ENCODE data around the gene RGCC.
A peak's percentile ranks its signal among the peaks of the same experiment; 100 is the strongest.
"Not testable (repeated sequence)": the region's sequence is repeated elsewhere in the genome, so short reads cannot be mapped to it uniquely, and the experiment has no call there.

The RGCC gene, protein sequence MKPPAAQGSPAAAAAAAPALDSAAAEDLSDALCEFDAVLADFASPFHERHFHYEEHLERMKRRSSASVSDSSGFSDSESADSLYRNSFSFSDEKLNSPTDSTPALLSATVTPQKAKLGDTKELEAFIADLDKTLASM

DNA sequence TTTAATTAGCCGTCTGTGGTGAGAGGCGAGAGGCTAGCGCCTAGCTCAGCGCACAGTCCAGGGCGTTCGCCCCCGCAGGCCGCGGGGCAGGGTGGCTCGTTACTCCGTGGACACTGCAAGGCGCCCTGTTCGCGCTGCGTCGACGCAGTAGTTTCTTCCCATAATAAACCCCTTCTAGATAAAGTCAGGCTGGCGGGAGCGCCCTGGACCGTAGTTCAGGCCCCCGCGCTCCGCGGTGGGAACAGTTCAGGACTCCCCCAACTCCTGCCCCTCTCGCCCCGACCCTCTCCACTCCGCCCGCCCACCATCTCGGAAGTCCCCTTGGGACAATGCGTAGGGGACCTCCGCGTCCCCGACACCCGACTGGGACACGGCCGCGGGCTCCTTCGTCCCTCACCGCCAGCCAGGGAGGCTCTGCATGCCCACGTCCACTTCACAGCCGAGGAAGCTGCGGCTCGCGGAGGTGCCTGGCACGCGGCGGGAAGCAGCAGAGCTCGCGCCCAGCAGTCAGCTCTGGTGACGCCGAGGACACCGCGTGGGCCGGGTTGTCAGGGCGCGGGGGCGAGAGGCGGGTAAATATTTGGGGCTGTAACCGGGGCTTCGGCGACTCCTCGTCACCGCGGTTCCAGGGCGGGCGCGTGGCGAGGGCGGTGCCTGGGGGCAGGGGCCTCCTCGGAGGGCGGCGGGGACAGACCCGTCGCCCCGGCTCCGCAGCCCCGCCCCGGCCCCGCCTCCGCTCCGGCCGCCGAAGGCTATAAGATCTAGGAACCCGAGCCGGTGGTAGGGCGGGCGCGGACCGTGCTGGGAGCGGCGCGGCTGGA lies at the start of gene RGCC:
TSS of gene RGCC (plus strand) at position 783 of the 821 bp plus-strand sequence. CDS start 158 bp downstream, outside the sequence.
- DNase-seq (ENCODE audit: low spot score), result peak; percentile 70

DNA sequence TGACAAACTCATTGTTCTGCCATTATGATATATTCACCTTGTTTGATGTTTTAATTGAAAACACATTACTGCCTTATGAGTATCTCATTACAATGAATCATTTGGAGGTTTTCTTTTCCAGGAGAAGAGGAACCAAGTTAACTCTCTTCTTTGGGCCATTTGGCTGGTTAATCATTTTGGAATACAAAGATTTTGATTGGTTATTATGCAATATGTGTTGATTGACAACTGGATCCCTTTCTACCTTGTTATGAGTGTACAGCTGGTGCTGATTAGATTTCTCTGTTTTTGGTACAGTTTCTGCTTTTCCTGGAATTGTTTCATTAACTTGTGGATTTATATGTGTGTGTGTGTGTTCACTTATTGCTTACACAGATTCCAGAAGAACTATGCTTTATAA lies 49.2 kb upstream of the RGCC start:
- no peak for DNase-seq (ENCODE audit: low spot score)

DNA sequence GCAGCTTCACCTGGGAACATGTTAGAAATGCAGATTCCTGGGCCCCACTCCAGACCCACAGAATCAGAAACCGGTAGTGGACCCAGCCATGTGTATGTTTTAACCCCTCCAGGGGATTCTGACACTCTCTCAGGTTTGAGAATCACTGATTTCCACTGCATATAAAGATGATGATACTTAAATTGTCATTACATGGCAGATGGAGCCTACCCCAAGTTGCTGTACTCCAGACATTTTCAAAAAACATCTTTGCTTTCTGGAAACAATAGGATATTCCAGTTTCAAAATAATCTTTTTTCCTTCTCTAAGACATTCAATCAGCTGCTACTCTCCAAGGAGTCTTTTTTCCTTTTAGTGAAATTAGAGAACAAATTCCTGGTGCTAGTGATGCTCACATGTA lies 48.6 kb upstream of the RGCC start:
- DNase-seq (ENCODE audit: low spot score), result no peak

DNA sequence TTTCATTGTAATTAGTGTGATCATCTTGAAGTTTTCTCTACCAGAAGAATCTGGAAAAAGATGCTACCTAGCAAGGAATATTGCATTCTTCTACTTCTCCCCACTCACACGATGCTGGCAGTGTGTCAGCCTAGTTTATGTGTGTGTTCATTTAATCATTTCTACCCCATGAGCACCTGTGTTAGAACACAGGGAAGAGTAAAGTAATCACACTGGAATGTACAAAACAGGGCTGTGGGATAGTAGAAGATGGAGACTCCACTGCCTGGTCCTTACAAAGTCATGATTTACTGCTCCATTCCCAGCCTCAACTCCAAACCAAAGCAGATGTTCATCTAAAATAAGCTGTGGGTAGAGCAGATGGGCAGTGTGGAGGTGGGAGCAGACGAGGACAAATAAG lies 47.7 kb upstream of the RGCC start:
- no peak for DNase-seq (ENCODE audit: low spot score)

DNA sequence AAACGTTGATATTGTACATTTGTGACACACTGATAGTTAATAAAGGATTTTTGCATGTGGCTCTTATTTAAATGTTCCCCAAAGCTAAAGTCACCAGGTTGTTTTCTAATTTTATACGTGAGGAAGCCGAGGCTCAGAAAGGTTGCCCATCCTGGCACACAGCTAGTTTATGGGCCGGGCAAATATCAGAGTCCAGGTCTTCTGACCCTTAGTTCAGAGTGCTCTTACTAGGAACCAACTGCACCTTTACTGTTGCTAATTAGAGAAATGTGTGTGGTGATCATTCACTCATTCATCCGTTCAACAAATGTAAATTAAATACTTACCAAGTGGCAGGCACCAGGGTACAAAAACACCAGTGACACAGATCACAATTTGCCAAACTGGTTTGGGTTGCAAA lies 46.3 kb upstream of the RGCC start:
- no peak for DNase-seq (ENCODE audit: low spot score)

DNA sequence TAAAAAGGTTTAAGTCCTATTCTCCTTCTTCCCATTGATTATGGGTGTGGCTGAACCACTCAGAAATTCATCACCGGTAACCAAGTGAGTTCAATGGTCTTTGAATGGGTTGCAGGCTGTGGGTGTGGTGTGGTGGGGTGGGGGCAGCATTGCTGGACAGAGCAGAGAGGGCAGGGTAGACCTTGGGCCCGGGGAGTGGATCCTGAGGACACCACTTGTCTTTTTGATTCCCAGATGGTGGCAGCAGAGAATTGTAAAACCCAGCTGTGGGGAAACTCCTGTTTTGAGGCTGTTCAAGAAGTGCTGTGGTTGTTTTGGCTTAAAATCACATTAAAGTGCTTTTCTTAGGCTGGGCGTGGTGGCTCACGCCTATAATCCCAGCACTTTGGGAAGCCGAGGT lies 45.8 kb upstream of the RGCC start:
- peak; percentile 39 for DNase-seq (ENCODE audit: low spot score)

DNA sequence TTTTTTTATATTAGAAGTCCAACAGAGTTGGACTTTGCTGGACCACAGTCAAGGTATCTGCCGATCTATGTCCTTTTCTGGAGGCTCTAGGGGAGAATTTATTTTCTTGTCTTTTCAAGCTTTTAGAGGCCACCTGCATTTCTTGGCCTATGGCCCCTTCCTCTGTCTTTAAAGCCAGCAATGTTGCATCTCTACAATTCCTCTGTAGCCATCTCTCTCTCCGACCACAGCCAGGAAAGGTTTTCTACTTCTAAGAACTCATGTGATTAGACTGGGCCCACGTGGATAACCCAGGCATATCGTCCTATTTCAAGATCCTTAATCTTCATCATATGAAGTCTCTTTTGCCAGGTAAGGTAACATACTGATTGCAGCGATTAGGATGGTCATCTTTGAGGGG lies 43.5 kb upstream of the RGCC start:
- DNase-seq (ENCODE audit: low spot score), result no peak

DNA sequence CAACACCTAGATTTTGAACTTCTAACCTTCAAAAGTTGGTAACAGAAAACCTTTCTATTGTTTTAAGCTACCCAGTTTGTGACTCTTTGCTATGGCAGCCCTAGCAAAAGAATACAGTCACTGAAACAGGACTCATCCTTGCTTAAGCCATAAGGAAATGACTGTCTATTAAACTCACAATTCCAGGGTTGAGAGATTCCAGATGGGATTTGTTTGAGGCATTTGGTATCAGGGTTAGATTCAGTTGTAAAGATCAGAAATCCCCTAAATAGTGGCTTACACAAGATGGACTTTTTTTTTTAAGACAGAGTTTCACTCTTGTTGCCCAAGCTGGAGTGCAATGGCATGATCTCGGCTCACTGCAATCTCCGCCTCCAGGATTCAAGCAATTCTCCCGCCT lies 41.1 kb upstream of the RGCC start:
- no peak for DNase-seq (ENCODE audit: low spot score)

DNA sequence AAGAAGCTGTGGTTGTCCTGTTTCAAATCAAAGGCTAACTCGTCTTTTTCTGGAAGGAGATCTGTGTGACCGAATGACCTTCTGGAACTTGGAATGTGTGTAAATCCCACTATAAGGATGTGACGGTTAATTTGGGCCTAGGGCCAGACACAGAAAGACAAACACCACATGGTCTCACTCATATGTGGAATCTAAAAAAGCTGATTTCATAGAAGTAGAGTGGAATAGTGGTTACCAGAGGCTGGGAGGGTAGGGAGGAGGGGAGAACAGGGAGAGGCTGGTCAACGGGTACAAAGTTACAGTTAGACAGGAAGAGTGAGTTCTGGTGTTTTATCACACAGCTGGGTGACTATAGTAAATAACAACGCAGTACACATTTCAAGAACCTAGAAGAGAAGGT lies 39.3 kb upstream of the RGCC start:
- no peak for DNase-seq (ENCODE audit: low spot score)

DNA sequence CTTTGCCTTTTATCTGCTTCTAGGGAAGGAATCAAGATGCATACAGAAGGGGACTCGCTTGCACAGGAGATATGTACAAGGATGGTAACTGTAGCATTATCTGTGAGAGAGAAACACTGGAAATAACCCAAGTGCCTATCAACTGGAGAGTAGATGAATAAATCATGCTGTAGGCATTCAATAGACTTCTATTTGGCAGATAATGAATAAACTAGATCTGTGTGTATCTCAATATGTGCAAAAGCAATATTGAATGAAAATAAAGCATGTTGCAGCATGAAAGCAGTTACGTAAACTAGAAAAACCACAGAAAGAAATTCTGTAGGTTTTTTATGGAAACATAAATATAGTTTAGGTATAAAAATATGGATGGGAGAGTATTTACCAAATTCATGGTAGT lies 38.6 kb upstream of the RGCC start:
- DNase-seq (ENCODE audit: low spot score), result no peak

DNA sequence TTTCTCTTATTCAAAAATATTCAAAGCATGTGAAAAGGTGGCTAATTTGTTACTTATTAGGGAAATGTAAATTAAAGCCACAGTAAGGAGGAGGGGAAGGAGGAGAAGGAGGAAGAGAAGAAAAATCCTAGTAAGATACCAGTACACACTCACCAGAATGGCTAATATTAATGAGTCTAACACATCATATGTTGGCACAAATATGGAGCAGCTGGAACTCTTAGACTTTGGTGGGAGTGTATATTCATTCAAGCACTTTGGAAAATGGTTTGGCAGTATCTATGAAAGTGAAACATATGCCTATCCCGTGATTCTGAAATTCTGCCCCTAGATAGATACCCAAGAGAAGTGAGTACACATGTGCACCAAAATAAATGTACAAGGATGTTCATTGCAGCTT lies 38.1 kb upstream of the RGCC start:
- DNase-seq (ENCODE audit: low spot score), result no peak

DNA sequence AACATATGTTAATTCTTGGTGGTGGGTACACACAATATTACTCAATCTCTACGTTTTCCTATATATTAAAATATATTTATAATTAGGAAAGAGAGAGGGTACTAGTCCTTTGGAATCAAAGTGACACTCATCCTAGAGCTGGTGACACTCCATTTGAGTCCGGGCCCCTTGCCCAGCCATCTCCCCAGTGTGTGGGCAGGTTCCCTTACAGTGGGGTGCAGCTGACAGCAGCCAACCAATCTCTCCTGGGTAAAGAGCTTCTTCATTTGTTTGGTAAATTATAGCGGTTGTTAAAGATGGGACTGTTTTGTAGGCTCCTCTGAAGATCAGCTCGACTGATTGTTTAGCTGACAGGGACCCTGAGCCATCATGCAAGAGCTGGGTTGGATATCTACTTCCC lies 37.2 kb upstream of the RGCC start:
- no peak for DNase-seq (ENCODE audit: low spot score)

DNA sequence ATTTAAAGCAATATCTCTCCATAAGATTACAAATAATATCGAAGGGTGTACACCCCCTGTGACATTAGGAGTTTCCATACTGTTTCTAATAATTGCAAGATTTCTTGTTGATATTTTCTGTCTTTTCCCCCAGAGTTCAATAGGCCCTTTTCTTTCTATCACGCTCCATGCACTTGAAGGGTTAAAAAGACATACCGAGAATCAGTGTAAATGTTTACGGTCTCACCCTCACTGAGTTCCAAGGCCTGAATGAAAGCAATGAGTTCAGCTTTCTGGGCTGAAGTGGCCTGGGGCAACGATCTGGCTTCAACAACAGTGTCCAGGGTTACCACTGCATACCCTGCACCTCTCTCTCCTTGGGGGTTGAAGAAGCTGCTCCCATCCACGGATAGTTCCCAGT lies 36.0 kb upstream of the RGCC start:
- DNase-seq (ENCODE audit: low spot score), result not testable (repeated sequence)

DNA sequence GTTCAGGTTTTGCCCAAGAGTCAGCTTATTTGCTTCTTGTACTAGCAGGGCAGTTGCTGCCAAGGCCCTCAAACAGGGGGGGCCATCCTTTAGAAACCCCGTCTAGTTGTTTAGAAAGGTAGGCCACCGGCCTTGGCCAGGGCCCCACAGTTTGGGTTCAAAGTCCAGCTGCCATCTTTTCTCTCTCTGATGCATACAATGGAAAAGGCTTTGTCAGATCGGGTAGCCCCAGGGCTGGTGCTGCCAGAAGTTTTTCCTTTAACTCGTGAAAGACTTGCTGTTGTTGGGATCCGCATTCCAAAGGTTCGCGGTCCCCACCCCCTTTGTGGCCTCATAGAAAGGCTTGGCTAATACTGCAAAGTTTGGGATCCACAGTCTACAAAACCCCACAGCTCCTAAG lies 35.4 kb upstream of the RGCC start:
- not testable (repeated sequence) for DNase-seq (ENCODE audit: low spot score)

DNA sequence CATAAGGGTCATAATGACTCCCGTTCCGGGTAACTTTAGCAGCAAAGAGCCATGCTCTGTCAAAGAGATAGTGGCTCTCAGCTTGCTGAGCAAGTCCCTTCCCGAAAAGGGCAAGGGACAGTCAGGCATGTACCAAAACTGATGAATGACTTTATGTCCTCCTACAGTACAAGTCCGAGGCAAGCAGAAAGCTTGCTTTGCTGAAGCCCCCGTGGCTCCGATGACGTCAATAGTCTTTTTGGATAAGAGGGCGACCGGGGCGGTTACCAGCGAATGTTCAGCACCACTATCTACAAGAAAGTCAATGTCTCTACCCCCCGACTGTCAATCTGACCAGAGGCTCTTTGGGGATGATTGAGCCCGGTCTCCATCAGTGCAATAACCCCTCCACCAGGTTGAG lies 34.1 kb upstream of the RGCC start:
- not testable (repeated sequence) for DNase-seq (ENCODE audit: low spot score)

DNA sequence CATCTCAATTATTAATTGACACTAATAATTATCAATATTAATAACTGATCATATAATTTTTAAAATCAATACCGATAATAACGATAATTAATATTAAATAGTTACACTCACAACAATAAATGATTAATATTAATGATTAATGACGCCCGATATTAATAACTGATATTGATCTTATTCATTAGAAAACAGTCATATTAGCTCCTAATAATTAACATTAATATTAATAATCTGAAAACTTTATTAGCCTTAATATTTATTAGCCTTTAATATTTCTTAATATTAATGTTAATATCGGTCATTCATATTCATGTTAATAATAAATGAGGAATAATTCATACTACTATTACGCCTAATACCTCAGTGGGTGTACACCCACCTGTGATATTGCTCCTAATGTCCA lies 32.7 kb upstream of the RGCC start:
- DNase-seq (ENCODE audit: low spot score), result not testable (repeated sequence)

DNA sequence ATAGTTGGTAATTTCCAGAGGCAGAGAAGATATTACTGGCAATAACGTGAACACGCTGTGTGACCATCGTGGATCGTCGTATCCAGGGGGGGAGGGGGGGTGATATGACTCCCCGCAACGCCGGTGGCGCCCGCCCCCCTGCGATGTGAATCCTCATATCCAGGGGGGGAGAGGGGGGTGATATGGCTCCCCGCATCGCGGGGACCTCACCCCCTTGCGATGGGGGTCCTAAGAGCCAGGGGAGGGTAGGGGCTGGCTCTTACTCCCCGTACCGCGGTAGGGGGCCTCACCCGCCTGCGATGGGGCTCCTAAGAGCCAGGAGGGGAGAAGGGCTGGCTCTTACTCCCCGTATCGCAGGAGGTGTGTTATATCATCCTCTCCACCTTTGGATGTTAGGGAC lies 31.3 kb upstream of the RGCC start:
- no peak for DNase-seq (ENCODE audit: low spot score)

DNA sequence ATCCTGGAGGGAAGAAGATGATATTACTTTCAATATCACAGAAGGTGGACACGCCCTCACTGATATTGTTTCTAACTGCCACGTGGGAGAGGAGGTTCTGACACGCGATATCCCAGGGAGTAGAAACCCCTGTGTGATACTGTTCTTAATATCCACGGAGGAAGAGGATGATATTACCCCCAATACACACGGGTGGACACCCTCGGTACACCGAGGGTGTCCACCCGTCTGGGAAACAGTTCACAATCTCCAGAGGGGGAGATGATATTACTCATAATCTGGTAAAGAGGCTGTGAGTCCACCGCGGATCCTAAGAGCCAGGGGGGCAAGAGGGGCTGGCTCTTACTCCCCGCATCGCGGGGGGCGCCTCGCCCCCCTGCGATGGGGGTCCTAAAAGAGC lies 29.7 kb upstream of the RGCC start:
- no peak for DNase-seq (ENCODE audit: low spot score)

DNA sequence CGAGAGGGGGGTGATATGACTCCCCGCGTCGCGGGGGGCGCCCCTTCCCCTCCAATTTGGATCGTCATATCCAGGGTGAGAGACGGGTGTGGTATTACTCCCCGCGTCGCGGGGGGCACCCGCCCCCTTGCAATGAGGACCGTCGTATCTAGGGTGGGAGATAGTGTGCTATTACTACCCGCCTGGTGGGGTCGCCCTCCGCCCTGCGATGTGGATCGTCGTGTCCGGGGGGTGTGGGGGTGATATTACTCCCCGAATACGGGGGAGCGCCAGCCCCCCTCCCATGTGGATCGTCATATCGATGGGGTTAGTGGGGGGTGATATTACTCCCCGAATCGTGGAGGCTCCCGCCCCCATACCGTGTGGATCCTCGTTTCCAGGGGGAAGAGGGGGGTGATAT lies 29.2 kb upstream of the RGCC start:
- no peak for DNase-seq (ENCODE audit: low spot score)

DNA sequence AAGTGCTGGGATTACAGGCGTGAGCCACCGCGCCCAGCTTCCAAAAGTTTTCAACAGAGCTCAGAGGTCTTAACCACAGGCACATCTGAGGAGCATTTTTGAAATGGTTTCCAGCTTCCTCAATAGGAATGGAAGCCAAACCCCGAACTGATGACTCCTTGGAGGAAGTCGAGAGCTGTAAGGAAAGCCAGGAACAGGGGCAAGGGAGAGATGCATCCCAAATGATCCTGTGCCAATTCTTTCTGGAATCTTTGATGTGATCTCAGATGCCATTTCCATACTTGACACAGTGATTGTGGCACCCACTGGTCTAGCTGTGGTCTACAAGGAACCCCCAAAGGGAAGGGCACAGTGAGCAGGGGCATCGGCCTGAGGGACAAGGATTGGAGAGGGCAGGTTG lies 23.3 kb upstream of the RGCC start:
- DNase-seq (ENCODE audit: low spot score), result not testable (repeated sequence)

DNA sequence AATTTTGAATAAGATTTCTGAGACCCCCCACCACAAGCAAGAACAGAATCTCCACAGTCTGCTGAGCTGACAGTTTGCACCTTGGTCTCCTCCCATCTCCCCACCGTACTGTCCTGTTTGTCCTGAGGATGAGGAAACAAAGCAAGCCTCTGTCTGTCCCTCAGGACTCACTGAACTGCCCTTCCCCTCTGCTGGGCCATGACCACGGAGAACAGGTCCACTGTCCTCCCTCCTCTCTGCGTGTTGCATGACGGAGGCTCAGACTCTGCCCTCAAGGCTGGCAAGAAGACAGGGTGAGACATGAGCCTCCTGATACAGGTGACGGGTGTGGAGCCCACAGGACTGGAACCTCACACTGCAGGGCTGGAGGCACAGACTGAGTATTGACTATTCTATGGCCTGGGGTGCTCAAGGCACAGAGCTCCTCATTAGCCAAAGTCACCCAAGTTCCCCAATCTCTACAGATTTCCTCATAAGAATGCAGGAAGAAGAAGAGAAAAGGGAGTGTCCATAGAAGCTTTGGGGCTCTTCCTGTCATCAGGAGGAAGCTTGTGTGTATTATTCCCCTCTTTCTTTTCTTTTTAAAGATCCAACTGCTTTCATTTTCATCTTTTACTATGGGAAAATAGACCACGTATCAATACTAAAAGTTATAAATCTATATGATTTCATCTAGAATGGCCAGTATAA lies 22.4 kb upstream of the RGCC start:
- DNase-seq (ENCODE audit: low spot score), result no peak

DNA sequence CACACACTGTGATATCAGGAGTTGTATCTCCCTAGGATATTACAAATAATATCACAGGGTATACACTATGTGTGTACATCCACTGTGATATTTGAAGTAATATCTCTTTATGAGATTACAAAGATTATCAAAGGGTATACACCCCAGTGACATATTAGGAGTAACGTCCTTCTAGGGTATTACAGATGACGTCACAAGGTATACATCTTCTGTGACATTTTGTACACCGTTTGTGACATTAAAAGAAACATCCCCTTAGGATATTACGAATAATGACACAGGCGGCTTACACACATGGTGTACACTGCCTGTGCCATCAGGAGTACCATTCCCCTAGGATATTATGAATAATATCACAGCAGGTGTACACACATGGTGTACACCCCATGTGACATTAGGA lies 13.4 kb upstream of the RGCC start:
- no peak for DNase-seq (ENCODE audit: low spot score)

DNA sequence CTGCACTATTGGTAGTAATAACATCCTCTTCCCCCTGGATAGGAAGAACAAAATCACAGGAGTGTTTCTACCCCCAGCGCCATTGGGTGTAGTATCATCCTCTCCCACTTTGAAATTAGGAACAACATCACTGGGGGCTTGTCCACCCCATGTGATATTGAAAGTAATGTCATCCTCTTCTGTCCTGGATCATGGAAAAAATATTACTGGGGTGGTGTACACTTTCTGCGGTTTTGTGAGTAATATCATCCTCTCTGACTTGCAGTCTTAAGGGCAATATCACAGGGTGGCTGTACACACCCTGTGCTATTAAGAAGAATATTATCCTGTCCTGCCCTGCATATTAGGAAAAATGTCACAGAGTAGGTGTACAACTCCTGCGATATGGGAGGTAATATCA lies 4.9 kb upstream of the RGCC start:
- no peak for DNase-seq (ENCODE audit: low spot score)

Measured in NAMALWA (cell line).